MCF 10A (cell line): ENCODE measurements around the gene MYADML2. TPM values are rescaled to one million over a fixed set of nuclear protein-coding genes. Genes with fewer than 3 reads are reported as not detected.

ENCODE experiments used
- BruUV-seq: library from RNA; stranded (reverse); fragments of 400-500 nt; replicated peaks from 2 replicates; lab custom pipeline; 2021; lab: Mats Ljungman, UMichigan
- CTCF ChIA-PET: fragments of 300-600 bp; sonication (Branson Sonifier 250); formaldehyde crosslinking; extraction: SDS; loops from one replicate; lab custom pipeline; 2021; ENCODE audit warnings: antibody characterized with exemption, inconsistent platforms; lab: Yijun Ruan, JAX
- POLR2A ChIA-PET: fragments of 300-600, 350-650 bp; sonication (Branson Sonifier 250); formaldehyde crosslinking; extraction: SDS; loops from one replicate; lab custom pipeline; 2020; ENCODE audit warnings: antibody characterized with exemption, inconsistent platforms; lab: Yijun Ruan, JAX
- DNase-seq: peaks from one replicate; pipeline ENCODE4 v3.0.0-alpha.2; 2018; ENCODE audit not compliant: unreplicated experiment
- H3K27ac Mint-ChIP-seq: one replicate; pipeline ENCODE4 v1.8.0; 2022; ENCODE audit warnings: mild to moderate bottlenecking, low read depth, mixed read lengths; ENCODE audit not compliant: unreplicated experiment
- H3K27me3 Mint-ChIP-seq: one replicate; pipeline ENCODE4 v1.8.0; 2022; ENCODE audit warnings: mixed read lengths; ENCODE audit not compliant: insufficient read depth, unreplicated experiment
- H3K36me3 Mint-ChIP-seq: one replicate; pipeline ENCODE4 v1.8.0; 2022; ENCODE audit warnings: mild to moderate bottlenecking, moderate library complexity, mixed read lengths; ENCODE audit not compliant: insufficient read depth, unreplicated experiment
- H3K4me1 Mint-ChIP-seq: one replicate; pipeline ENCODE4 v1.8.0; 2022; ENCODE audit warnings: mixed read lengths; ENCODE audit not compliant: insufficient read depth, unreplicated experiment
- H3K4me3 Mint-ChIP-seq: one replicate; pipeline ENCODE4 v1.8.0; 2022; ENCODE audit warnings: mild to moderate bottlenecking, moderate library complexity, mixed read lengths; ENCODE audit not compliant: unreplicated experiment
- H3K9me3 Mint-ChIP-seq: one replicate; pipeline ENCODE4 v1.8.0; 2022; ENCODE audit warnings: mixed read lengths; ENCODE audit not compliant: unreplicated experiment
- intact Hi-C: fragments of 100-400 bp; cut with micrococcal nuclease; formaldehyde crosslinking; loops from 2 replicates; pipeline ENCODE4 v1.14.1; 2022
- total RNA-seq: library from RNA; stranded (reverse); gene quantifications from 2 replicates; pipeline ENCODE4 v1.2.3, GENCODE V29; 2022
- TF ChIP-seq, protein P1 (sequence below): fragments of 200-600 bp; IDR thresholded peaks from one replicate; pipeline ENCODE4 v1.8.0; 2022; ENCODE audit warnings: antibody characterized with exemption, mild to moderate bottlenecking; ENCODE audit not compliant: unreplicated experiment

MYADML2 gene
- total RNA-seq, 1 experiment from 2014 or later = not detected

DNA sequence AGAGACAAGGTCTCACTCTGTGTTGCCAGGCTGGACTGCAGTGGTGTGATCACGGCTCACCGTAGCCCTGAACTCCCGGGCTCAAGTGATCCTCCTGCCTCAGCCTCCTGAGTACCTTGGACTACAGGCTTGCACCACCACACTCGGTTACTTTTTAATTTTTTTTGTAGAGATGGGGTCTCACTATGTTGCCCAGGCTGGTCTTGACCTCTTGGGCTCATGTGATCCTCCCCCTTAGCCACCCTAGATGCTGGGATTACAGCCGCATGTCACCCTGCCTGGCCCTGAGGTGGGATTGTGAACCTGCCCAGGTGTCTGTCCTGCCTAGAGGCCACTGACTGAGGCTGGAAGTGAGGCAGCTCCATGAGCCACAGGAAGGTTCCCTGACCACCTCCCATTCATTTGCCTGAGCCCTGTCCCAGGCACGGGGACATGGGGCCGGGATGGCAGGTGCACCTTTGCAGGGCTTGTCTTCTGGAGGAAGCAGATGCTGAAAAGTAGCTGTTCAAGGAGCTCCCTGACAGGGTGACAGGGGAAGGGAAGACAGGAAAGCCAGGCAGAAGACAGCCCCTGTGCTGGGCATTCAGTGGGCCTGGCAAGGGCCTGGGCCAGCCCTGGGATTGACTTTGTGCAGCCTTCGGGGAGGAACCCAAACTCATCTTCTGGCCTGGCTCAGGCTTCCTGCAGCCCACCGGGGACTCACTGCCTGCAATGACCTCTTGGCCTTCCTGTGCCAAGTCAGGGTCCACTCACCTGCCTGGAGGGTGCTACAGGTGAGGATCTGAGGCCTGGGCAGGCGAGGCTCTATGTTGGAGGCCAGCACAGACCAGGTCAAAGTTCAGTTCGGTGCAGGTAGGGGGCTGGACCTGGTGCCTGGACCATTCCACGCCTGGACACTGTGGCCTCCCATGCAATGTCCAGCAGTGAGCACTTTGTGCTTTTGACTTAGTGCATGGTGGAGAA lies 22.1 kb upstream of the MYADML2 start:
- H3K27me3 Mint-ChIP-seq = no peaks in the 10 kb centered on the region
- no TSS peak for BruUV-seq
- H3K36me3 Mint-ChIP-seq = peaks cover 5% of the 10 kb centered on the region
- peaks cover 10% of the 10 kb centered on the region for H3K4me1 Mint-ChIP-seq
- no peaks in the 10 kb centered on the region for H3K9me3 Mint-ChIP-seq
- TF ChIP-seq, protein P1, sequence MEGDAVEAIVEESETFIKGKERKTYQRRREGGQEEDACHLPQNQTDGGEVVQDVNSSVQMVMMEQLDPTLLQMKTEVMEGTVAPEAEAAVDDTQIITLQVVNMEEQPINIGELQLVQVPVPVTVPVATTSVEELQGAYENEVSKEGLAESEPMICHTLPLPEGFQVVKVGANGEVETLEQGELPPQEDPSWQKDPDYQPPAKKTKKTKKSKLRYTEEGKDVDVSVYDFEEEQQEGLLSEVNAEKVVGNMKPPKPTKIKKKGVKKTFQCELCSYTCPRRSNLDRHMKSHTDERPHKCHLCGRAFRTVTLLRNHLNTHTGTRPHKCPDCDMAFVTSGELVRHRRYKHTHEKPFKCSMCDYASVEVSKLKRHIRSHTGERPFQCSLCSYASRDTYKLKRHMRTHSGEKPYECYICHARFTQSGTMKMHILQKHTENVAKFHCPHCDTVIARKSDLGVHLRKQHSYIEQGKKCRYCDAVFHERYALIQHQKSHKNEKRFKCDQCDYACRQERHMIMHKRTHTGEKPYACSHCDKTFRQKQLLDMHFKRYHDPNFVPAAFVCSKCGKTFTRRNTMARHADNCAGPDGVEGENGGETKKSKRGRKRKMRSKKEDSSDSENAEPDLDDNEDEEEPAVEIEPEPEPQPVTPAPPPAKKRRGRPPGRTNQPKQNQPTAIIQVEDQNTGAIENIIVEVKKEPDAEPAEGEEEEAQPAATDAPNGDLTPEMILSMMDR = no peak
- no peak for DNase-seq
- H3K27ac Mint-ChIP-seq = no peak overlapping the region
- POLR2A ChIA-PET = interaction anchor here (0.9 to 1.7 kb wide), 2 partner anchors 8 to 11 kb away, joined by 5 to 7 read pairs; no protein-coding TSS in a partner anchor
- intact Hi-C loops = no loop called here
- no peak overlapping the region for H3K4me3 Mint-ChIP-seq
- CTCF ChIA-PET = interaction anchor here (0.6 kb wide), 2 partner anchors 22 to 41 kb away, joined by 3 to 5 read pairs; no protein-coding TSS in a partner anchor

DNA sequence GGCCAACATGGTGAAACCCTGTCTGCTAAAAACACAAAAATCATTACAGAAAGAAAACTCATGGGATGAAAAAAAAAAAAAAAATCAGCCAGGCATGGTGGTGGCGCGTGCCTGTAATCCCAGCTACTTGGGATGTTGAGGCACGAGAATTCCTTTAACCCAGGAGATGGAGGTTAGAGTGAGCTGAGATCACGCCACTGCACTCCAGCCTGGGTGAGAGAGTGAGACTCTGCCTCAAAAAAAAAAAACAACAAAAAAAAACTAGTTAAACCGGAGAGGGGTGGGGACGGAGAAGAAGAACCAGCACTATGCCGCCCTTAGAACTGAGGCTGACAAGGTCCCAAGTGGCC lies 21.3 kb upstream of the MYADML2 start:
- BruUV-seq = no TSS peak
- Mint-ChIP-seq H3K27ac (no peak overlapping the region), H3K4me1 (peaks cover 10% of the 10 kb centered on the region), H3K9me3 (no peaks in the 10 kb centered on the region), H3K36me3 (peaks cover 5% of the 10 kb centered on the region), H3K4me3 (no peak overlapping the region), H3K27me3 (no peaks in the 10 kb centered on the region)
- TF ChIP-seq, protein P1 = no peak
- POLR2A ChIA-PET = interaction anchor here (0.9 to 1.7 kb wide), 2 partner anchors 8 to 12 kb away, joined by 5 to 7 read pairs; no protein-coding TSS in a partner anchor
- no peak for DNase-seq
- intact Hi-C loops = no loop called here
- CTCF ChIA-PET = interaction anchor here (0.6 kb wide), 1 partner anchor 23 kb away, joined by 5 read pairs; no protein-coding TSS in a partner anchor

DNA sequence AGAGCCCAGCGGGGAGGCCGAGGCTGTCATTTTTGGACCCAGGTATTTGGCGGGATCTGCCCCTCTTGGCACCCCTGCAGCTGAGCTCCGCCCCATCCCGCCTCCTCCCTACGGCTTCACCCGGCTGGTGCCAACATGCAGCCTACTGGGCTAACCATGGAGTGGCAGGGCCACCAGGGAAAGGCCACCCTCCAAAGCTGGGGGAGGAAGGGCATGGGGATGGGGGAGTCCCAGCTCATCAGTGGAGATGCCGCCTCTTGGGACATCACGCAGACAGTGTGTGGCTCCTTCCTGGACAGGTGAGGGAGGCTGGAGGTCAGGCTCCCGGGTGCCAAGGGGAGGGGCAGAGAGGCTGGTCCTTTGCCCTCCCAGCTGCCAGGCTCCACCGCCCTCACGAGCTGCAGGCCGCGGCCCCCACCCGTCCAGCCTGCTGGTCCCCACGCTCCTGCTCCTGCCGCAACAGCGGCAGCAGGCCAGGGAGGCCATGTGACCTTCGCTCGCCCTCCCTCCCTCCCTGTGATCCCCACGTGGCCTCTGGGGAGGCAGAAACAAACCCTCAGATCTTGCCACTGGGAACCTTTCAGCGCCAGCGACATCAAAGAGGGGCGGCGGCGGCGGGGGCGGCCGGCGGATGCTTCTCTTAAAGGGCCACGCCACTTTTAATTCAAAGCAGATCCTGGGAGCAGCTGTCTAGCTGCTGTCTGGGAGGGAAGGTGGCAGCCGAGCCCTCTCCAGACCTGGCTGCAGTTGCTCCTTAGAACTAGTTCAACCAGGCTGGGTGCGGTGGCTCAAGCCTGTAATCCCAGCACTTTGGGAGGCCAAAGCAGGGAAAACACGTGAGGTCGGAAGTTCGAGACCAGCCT lies 20.7 kb upstream of the MYADML2 start:
- intact Hi-C loops = no loop called here
- CTCF ChIA-PET = interaction anchor here (1.0 kb wide), 1 partner anchor 53 kb away, joined by 4 read pairs; no protein-coding TSS in a partner anchor
- Mint-ChIP-seq H3K36me3 (peaks cover 5% of the 10 kb centered on the region), H3K27me3 (no peaks in the 10 kb centered on the region), H3K4me1 (peaks cover 10% of the 10 kb centered on the region), H3K9me3 (no peaks in the 10 kb centered on the region), H3K27ac (no peak overlapping the region), H3K4me3 (no peak overlapping the region)
- POLR2A ChIA-PET = interaction anchor here (0.9 to 1.7 kb wide), 2 partner anchors 9 to 13 kb away, joined by 5 to 7 read pairs; no protein-coding TSS in a partner anchor
- TF ChIP-seq, protein P1 = no peak
- no TSS peak for BruUV-seq
- DNase-seq = peak; percentile 69
